Astrocyte of the cerebellum (primary cell): ENCODE data around the gene SLC22A16.

Experiments used
- DNase-seq: peaks from one replicate; pipeline ENCODE4 v3.0.0-alpha.2; 2011; ENCODE audit warnings: low read depth
- H3K4me3 ChIP-seq: 2 replicates; pipeline ENCODE4 v1.5.1; 2011; ENCODE audit warnings: mild to moderate bottlenecking, low read depth, low read length, moderate library complexity
- CTCF ChIP-seq: IDR thresholded peaks from 2 replicates; pipeline ENCODE4 v1.5.1; 2012; ENCODE audit warnings: low read length, low read depth, moderate library complexity, mild to moderate bottlenecking; ENCODE audit errors: missing control alignments
- in situ Hi-C: cut with HindIII; loops from 2 replicates; pipeline ENCODE4 v1.10.0; 2017; ENCODE audit warnings: low sequenced_read_pairs

Gene SLC22A16

GRCh38 chr6:110401585-110402176, 74.7 kb downstream of the SLC22A16 start:
- no peak overlapping the region for H3K4me3 ChIP-seq
- TF ChIP-seq CTCF = no peak
- DNase-seq = no peak
- in situ Hi-C loops = no loop called here

GRCh38 chr6:110400208-110400607, 76.2 kb downstream of the SLC22A16 start:
- no peak for TF ChIP-seq CTCF
- H3K4me3 ChIP-seq = no peak overlapping the region
- in situ Hi-C loops = no loop called here

GRCh38 chr6:110399219-110400071, 77.0 kb downstream of the SLC22A16 start:
- no peak overlapping the region for H3K4me3 ChIP-seq
- TF ChIP-seq CTCF = no peak
- no peak for DNase-seq
- in situ Hi-C loops = loop anchor here (25.0 kb wide), 1 partner anchor 687 kb away; no protein-coding TSS in a partner anchor

More at GRCh38 chr6:110400208-110400607, 76.2 kb downstream of the SLC22A16 start:
- DNase-seq = no peak

- no peak for DNase-seq
- H3K4me3 ChIP-seq = no peak overlapping the region
- no peak for TF ChIP-seq CTCF
Measured at GRCh38 chr6:110398778-110399177, 77.6 kb downstream of the SLC22A16 start.

GRCh38 chr6:110395221-110395620, 81.2 kb downstream of the SLC22A16 start:
- in situ Hi-C loops = loop anchor here (25.0 kb wide), 1 partner anchor 683 kb away; no protein-coding TSS in a partner anchor
- TF ChIP-seq CTCF = no peak
- no peak overlapping the region for H3K4me3 ChIP-seq
- no peak for DNase-seq

More at GRCh38 chr6:110398778-110399177, 77.6 kb downstream of the SLC22A16 start:
- in situ Hi-C loops = loop anchor here (25.0 kb wide), 1 partner anchor 686 kb away; no protein-coding TSS in a partner anchor

GRCh38 chr6:110394409-110394808, 82.0 kb downstream of the SLC22A16 start:
- no peak for DNase-seq
- no peak for TF ChIP-seq CTCF
- no peak overlapping the region for H3K4me3 ChIP-seq
- in situ Hi-C loops = loop anchor here (25.0 kb wide), 1 partner anchor 682 kb away; no protein-coding TSS in a partner anchor
